ENCODE measurements around the gene ST8SIA1. TPM values are rescaled to one million over a fixed set of nuclear protein-coding genes. Genes with fewer than 3 reads are reported as not detected.

Gene ST8SIA1
- total and polyA plus RNA-seq, 2 of the 8 experiments (the other 6 are each of a cell fraction or from before 2014, with no cell fraction given): 1.9 to 4.4 TPM

DNA sequence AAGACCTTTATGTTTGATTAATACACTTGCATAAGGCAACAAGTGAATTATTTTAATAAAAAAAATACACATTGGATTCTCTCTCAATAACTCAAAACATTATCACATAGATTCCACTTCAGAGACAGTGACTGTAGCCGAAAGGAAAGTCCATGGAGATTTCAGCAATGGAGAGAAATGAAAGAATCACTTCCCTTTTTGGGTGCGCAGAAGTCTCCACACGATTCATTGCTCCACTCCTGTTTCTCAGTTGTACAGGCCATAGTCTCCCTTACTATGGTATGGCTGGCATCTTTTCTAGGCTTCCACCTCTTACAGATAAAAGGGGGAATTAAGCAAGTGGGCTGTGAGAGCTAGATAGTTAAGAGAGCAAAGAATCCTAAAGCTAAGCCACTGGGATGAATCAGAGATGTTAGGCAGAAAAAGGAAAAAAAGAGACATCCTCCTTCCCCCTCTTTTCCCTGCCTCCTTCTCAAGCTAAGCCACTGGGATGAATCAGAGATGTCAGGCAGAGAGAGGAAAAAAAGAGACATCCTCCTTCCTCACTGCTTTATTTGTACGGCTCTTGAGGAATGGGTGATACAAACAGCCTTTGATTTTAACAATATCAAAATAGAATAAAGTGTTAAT is 16.3 kb downstream of the ST8SIA1 start:
- H3K79me1 ChIP-seq (ENCODE audit: low read depth, low read length): no peaks in the 10 kb centered on the region
- H3K79me2 ChIP-seq (ENCODE audit: control insufficient read depth in 1 of 2, insufficient read depth in 2 of 2, low read length in 2 of 2): no peaks in the 10 kb centered on the region
- H4K8ac ChIP-seq (ENCODE audit: extremely low read depth, insufficient read depth, low read length): no peak overlapping the region
- no peak overlapping the region for H3K4me3 ChIP-seq (ENCODE audit: extremely low read depth in 1 of 4, insufficient read depth in 2 of 4, low read depth in 3 of 4, low read length in 4 of 4)
- no peak for FAIRE-seq
- 0 out of 7 replicates have a peak, but pooled peaks cover 0 to 2% (median 0%) of the 10 kb centered on the region in 4 experiments for H3K27me3 ChIP-seq (replicated peaks in 1 of 4; ENCODE audit: control insufficient read depth in 3 of 4, extremely low read depth in 1 of 4, insufficient read depth in 3 of 4, low read length in 3 of 4)
- no peak overlapping the region for H2AK5ac ChIP-seq (ENCODE audit: low read depth, low read length)
- no peak overlapping the region for H2BK15ac ChIP-seq (ENCODE audit: low read length)
- DNase-seq (ENCODE audit: low read depth in 1 of 2, low spot score in 2 of 2): no peak
- H3K23ac ChIP-seq (ENCODE audit: insufficient read length): no peak overlapping the region
- no peak overlapping the region for H4K5ac ChIP-seq (ENCODE audit: insufficient read length, low read depth, low read length)
- WGBS, 2 experiments (ENCODE audit: extremely low coverage in 1 of 2, insufficient coverage in 1 of 2, insufficient read length in 1 of 2, insufficient replicate concordance in 2 of 2, low coverage in 1 of 2, low lambda C conversion rate in 2 of 2, missing lambda C conversion rate in 1 of 2): 92% methylated on average over 4 of the region's 4 CpGs; no CpG with 5 or more reads in 1 of the 2 experiments
- no peaks in the 10 kb centered on the region for H3K23me2 ChIP-seq (ENCODE audit: low read depth, low read length)
- no peak overlapping the region for H4K91ac ChIP-seq (replicated peaks; ENCODE audit: insufficient read length, low read length)
- no peaks in the 10 kb centered on the region for H3K36me3 ChIP-seq (ENCODE audit: control insufficient read depth in 2 of 4, insufficient read depth in 4 of 4, low read length in 3 of 4)
- TF ChIP-seq ZNF274 (IDR thresholded peaks at IDR 0.05; ENCODE audit: borderline replicate concordance, extremely low read depth, low read length) (no peak), SIRT6 (IDR thresholded peaks at IDR 0.05; ENCODE audit: low read length) (no peak), RFX5 (IDR thresholded peaks at IDR 0.05; ENCODE audit: borderline replicate concordance, low read depth, low read length) (no peak), KDM5A (IDR thresholded peaks at IDR 0.05; ENCODE audit: low read length) (no peak), POLR2AphosphoS5 (IDR thresholded peaks at IDR 0.05; ENCODE audit: low read depth, low read length) (no peak)
- TF ChIP-seq, protein P1, sequence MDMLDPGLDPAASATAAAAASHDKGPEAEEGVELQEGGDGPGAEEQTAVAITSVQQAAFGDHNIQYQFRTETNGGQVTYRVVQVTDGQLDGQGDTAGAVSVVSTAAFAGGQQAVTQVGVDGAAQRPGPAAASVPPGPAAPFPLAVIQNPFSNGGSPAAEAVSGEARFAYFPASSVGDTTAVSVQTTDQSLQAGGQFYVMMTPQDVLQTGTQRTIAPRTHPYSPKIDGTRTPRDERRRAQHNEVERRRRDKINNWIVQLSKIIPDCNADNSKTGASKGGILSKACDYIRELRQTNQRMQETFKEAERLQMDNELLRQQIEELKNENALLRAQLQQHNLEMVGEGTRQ (IDR thresholded peaks at IDR 0.05; ENCODE audit: low read length): no peak
- H2BK12ac ChIP-seq (ENCODE audit: low read depth, low read length): no peak overlapping the region
- no peak overlapping the region for H3K4me2 ChIP-seq (ENCODE audit: insufficient read depth in 1 of 2, low read depth in 2 of 2, low read length in 2 of 2)
- ChIA-PET POLR2A (ENCODE audit: partially characterized antibody) (no interaction called here), CTCF (ENCODE audit: partially characterized antibody) (no interaction called here)
- peaks cover 0 to 4% (median under 1%) of the 10 kb centered on the region in 4 experiments; a peak in 4 of 7 replicates for H3K4me1 ChIP-seq (replicated peaks in 1 of 4; ENCODE audit: control insufficient read depth in 3 of 4, insufficient read depth in 4 of 4, low read length in 3 of 4)
- H2AFZ ChIP-seq (ENCODE audit: low read length): no peak overlapping the region
- no peak overlapping the region for H3K18ac ChIP-seq (ENCODE audit: extremely low read depth, low read length)
- no peak overlapping the region for H3K4ac ChIP-seq (replicated peaks; ENCODE audit: insufficient read length, low read depth, low read length)
- no peak overlapping the region for H3K9ac ChIP-seq (replicated peaks in 1 of 4; ENCODE audit: extremely low read depth in 1 of 4, low read depth in 3 of 4, low read length in 3 of 4)
- no peaks in the 10 kb centered on the region for H4K20me1 ChIP-seq (replicated peaks in 1 of 2; ENCODE audit: control insufficient read depth in 1 of 2, insufficient read depth in 2 of 2, low read length in 2 of 2)
- no peak overlapping the region for H3K14ac ChIP-seq (ENCODE audit: insufficient read length)
- no peaks in the 10 kb centered on the region for H3K9me3 ChIP-seq (ENCODE audit: insufficient read depth in 2 of 2, low read depth in 1 of 2, low read length in 1 of 2)
- no peak overlapping the region for H3K27ac ChIP-seq (ENCODE audit: low read depth, low read length)
- no peak overlapping the region for H2BK20ac ChIP-seq (ENCODE audit: low read length)
- no peak overlapping the region for H2BK5ac ChIP-seq (ENCODE audit: low read depth, low read length)
- no peak overlapping the region for H3K56ac ChIP-seq (replicated peaks; ENCODE audit: insufficient read length, low read depth, low read length)
- no peak overlapping the region for H2BK120ac ChIP-seq (replicated peaks; ENCODE audit: low read depth, low read length)
